Neural progenitor cell (in vitro differentiated cells): ENCODE data around the gene SLC20A1. TPM values are rescaled to one million over a fixed set of nuclear protein-coding genes. Genes with fewer than 3 reads are reported as not detected.

ENCODE experiments used
- DNase-seq: peaks from one replicate; pipeline ENCODE4 v3.0.0-alpha.2; 2016; ENCODE audit warnings: low spot score
- H2AFZ ChIP-seq: fragments of 200-600 bp; sonication (generic); replicated peaks from 2 replicates; pipeline ENCODE4 v1.6.1; 2016; ENCODE audit warnings: antibody characterized with exemption
- H3F3A ChIP-seq: fragments of 200-600 bp; sonication (generic); 2 replicates; pipeline ENCODE4 v1.6.1; 2016; ENCODE audit warnings: antibody characterized with exemption, low read depth
- H3K27ac ChIP-seq: fragments of 200-600 bp; sonication (generic); 2 replicates; pipeline ENCODE4 v1.5.1; 2016; ENCODE audit warnings: mild to moderate bottlenecking
- H3K27me3 ChIP-seq: fragments of 200-600 bp; sonication (generic); 2 replicates; pipeline ENCODE4 v1.6.1; 2016; ENCODE audit warnings: mild to moderate bottlenecking, moderate library complexity
- H3K36me3 ChIP-seq: fragments of 200-600 bp; sonication (generic); 2 replicates; pipeline ENCODE4 v1.5.1; 2016
- H3K4me1 ChIP-seq: fragments of 200-600 bp; sonication (generic); 2 replicates; pipeline ENCODE4 v1.6.1; 2016; ENCODE audit warnings: mixed run types
- H3K4me2 ChIP-seq: fragments of 200-600 bp; sonication (generic); 2 replicates; pipeline ENCODE4 v1.6.1; 2016
- H3K4me3 ChIP-seq: fragments of 200-600 bp; sonication (generic); 2 replicates; pipeline ENCODE4 v1.5.1; 2016
- H3K79me2 ChIP-seq: fragments of 200-600 bp; sonication (generic); 2 replicates; pipeline ENCODE4 v1.6.1; 2016; ENCODE audit warnings: low read depth
- H3K9ac ChIP-seq: fragments of 200-600 bp; sonication (generic); 2 replicates; pipeline ENCODE4 v1.6.1; 2016
- H3K9me3 ChIP-seq: fragments of 200-600 bp; sonication (generic); 2 replicates; pipeline ENCODE4 v1.5.1; 2016; ENCODE audit warnings: low read depth
- H4K20me1 ChIP-seq: fragments of 200-600 bp; sonication (generic); 2 replicates; pipeline ENCODE4 v1.6.1; 2016; ENCODE audit warnings: low read depth
- H3K27ac Mint-ChIP-seq: 3 replicates; pipeline ENCODE4 v1.8.0; 2021; ENCODE audit warnings: mixed read lengths
- H3K27me3 Mint-ChIP-seq: 2 replicates; pipeline ENCODE4 v1.8.0; 2022; ENCODE audit warnings: low read depth, mild to moderate bottlenecking, inconsistent platforms, moderate library complexity, mixed read lengths; ENCODE audit not compliant: insufficient read depth
- H3K36me3 Mint-ChIP-seq: 3 replicates; pipeline ENCODE4 v1.8.0; 2021; ENCODE audit warnings: mixed read lengths
- H3K4me1 Mint-ChIP-seq: 3 replicates; pipeline ENCODE4 v1.8.0; 2021; ENCODE audit warnings: mixed read lengths
- H3K4me3 Mint-ChIP-seq: 3 replicates; pipeline ENCODE4 v1.8.0; 2021; ENCODE audit warnings: mild to moderate bottlenecking, moderate library complexity, mixed read lengths
- H3K9me3 Mint-ChIP-seq: 3 replicates; pipeline ENCODE4 v1.8.0; 2020; ENCODE audit warnings: mixed read lengths
- CTCF ChIP-seq: fragments of 200-600 bp; sonication (generic); IDR thresholded peaks from 2 replicates; pipeline ENCODE4 v1.5.1; 2017; ENCODE audit warnings: antibody characterized with exemption, mild to moderate bottlenecking
- EZH2 ChIP-seq: fragments of 200-600 bp; sonication (generic); IDR thresholded peaks from 2 replicates; pipeline ENCODE4 v1.6.1; 2017; ENCODE audit warnings: antibody characterized with exemption, mild to moderate bottlenecking, moderate library complexity
- EZH2phosphoT487 ChIP-seq: fragments of 200-600 bp; sonication (generic); IDR thresholded peaks from 2 replicates; pipeline ENCODE4 v1.6.1; 2017; ENCODE audit warnings: antibody characterized with exemption
- total RNA-seq: library from RNA; depleted of rRNA; stranded (reverse); fragments of >200 nt; gene quantifications from 2 replicates; pipeline ENCODE4 v1.2.3, GENCODE V29; 2015; ENCODE audit warnings: low replicate concordance

SLC20A1 gene
- total RNA-seq, 1 donor from 2014 or later, result 61.1 TPM

DNA sequence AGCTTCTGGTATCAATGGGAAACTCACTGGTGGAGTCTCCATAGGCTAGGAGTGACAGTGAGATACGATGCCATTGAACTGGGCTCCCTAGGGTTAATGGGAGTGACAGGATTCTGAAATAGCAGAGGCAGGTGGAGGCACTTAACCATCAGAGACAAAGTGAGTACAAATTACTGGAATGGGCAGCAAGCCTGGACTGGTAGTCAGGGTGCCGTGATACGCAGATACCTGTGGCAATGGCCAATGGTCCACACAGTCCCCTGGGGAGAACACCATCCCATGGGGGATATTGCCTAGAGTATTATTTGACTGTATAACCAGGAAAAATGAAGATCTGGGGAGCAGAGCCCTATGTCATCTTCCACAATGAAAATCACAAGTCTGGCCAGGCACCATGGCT is 44.0 kb upstream of the SLC20A1 start:
- Histone ChIP-seq H3K27me3 (no peaks in the 10 kb centered on the region), H3K9me3 (no peaks in the 10 kb centered on the region), H3K79me2 (no peaks in the 10 kb centered on the region), H3K4me1 (no peaks in the 10 kb centered on the region), H3F3A (no peaks in the 10 kb centered on the region), H3K4me2 (no peak overlapping the region), H3K27ac (no peak overlapping the region), H3K36me3 (no peaks in the 10 kb centered on the region), H3K4me3 (no peak overlapping the region), H4K20me1 (no peaks in the 10 kb centered on the region), H2AFZ (no peak overlapping the region), H3K9ac (no peak overlapping the region)
- Mint-ChIP-seq H3K36me3 (no peaks in the 10 kb centered on the region), H3K4me1 (peaks cover 4% of the 10 kb centered on the region), H3K27ac (no peak overlapping the region), H3K27me3 (peaks cover 4% of the 10 kb centered on the region), H3K9me3 (peaks cover 2% of the 10 kb centered on the region), H3K4me3 (no peak overlapping the region)
- DNase-seq, result no peak
- TF ChIP-seq CTCF (no peak), EZH2 (no peak), EZH2phosphoT487 (no peak)

GRCh38 chr2:112602917-112603316 is 42.8 kb upstream of the SLC20A1 start:
- no peak overlapping the region for H3K4me2 ChIP-seq

DNA sequence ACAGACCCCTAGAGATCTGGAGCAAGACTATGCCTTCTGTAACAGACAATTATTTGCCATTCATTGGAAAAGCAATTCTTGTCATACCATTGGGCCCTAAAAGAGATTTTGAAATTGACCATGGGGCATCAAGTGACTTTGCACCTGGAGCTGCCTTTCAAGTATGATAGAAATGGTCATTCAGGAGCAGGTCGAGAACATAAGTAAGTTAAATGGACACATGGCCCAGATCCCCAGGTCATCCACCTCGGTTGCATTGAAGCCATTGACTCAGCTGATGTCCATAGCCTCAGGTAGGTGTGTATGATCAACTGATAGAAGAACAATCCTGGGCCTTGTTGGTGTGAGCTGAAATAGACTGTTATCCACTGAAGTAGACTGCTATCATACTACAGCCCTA is 42.0 kb upstream of the SLC20A1 start:
- Mint-ChIP-seq H3K4me3 (no peak overlapping the region), H3K36me3 (no peaks in the 10 kb centered on the region), H3K27ac (no peak overlapping the region), H3K4me1 (peaks cover 4% of the 10 kb centered on the region), H3K27me3 (peaks cover 4% of the 10 kb centered on the region), H3K9me3 (no peaks in the 10 kb centered on the region)
- Histone ChIP-seq H4K20me1 (no peaks in the 10 kb centered on the region), H3K4me1 (no peaks in the 10 kb centered on the region), H3K9ac (no peak overlapping the region), H3K79me2 (no peaks in the 10 kb centered on the region), H2AFZ (no peak overlapping the region), H3K4me2 (no peak overlapping the region), H3F3A (no peaks in the 10 kb centered on the region), H3K9me3 (no peaks in the 10 kb centered on the region), H3K4me3 (no peak overlapping the region), H3K36me3 (no peaks in the 10 kb centered on the region), H3K27me3 (no peaks in the 10 kb centered on the region), H3K27ac (no peak overlapping the region)
- DNase-seq, result no peak
- TF ChIP-seq EZH2 (no peak), CTCF (no peak), EZH2phosphoT487 (no peak)

More at GRCh38 chr2:112602917-112603316, 42.8 kb upstream of the SLC20A1 start:
- H3K27ac Mint-ChIP-seq, result no peak overlapping the region
- H3K9me3 Mint-ChIP-seq, result no peaks in the 10 kb centered on the region
- Histone ChIP-seq H3K4me1 (no peaks in the 10 kb centered on the region), H3K4me3 (no peak overlapping the region), H3K27ac (no peak overlapping the region), H3K9me3 (no peaks in the 10 kb centered on the region), H3K27me3 (no peaks in the 10 kb centered on the region), H4K20me1 (no peaks in the 10 kb centered on the region), H3K36me3 (no peaks in the 10 kb centered on the region), H2AFZ (no peak overlapping the region), H3K9ac (no peak overlapping the region), H3K79me2 (no peaks in the 10 kb centered on the region), H3F3A (no peaks in the 10 kb centered on the region)
- peaks cover 4% of the 10 kb centered on the region for H3K4me1 Mint-ChIP-seq
- H3K36me3 Mint-ChIP-seq, result no peaks in the 10 kb centered on the region
- TF ChIP-seq EZH2phosphoT487 (no peak), CTCF (no peak), EZH2 (no peak)
- DNase-seq, result no peak
- H3K27me3 Mint-ChIP-seq, result peaks cover 4% of the 10 kb centered on the region
- H3K4me3 Mint-ChIP-seq, result no peak overlapping the region
